Measurements from ENCODE around the gene HRK. TPM values are rescaled to one million over a fixed set of nuclear protein-coding genes. Genes with fewer than 3 reads are reported as not detected.
A peak's percentile ranks its signal among the peaks of the same experiment; 100 is the strongest.

HRK gene
- total and polyA plus RNA-seq, 3 experiments from 2014 or later, result not detected

GRCh38 chr12:116910645-116911451 lies 29.6 kb upstream of the HRK start, which contains the start of gene FBXW8:
TSS of gene FBXW8 (plus strand) at chr12:116910950. CDS start at chr12:116911038, 88 bp downstream.
- peaks cover 28 to 42% (median 39%) of the 10 kb centered on the region in 3 donors for H3K4me1 Mint-ChIP-seq
- H3K4me3 Mint-ChIP-seq, result peak within 1 kb of the TSS; percentile 88 to 97 (median 90)
- peak; percentile 51 to 69 (median 59) for DNase-seq
- H3K9me3 Mint-ChIP-seq, result no peaks in the 10 kb centered on the region
- ChIA-PET POLR2A (interaction anchor here (0.6 kb wide), 1 partner anchor 21 kb away, joined by 4 read pairs; no protein-coding TSS in a partner anchor), CTCF (no interaction called here)
- no peaks in the 10 kb centered on the region for H3K36me3 ChIP-seq (ENCODE audit: insufficient read depth, low read length)
- peaks cover 17% of the 10 kb centered on the region for H3K4me1 ChIP-seq (ENCODE audit: insufficient read depth, low read length)
- H3K27ac ChIP-seq (ENCODE audit: low read depth, low read length), result peak within 1 kb of the TSS; percentile 65
- peak within 1 kb of the TSS; percentile 91 for H3K4me3 ChIP-seq (ENCODE audit: low read length)
- peaks cover 5 to 7% of the 10 kb centered on the region in 2 donors for H3K27me3 Mint-ChIP-seq
- H3K27ac Mint-ChIP-seq, result peak within 1 kb of the TSS in 7 of 8 donors; percentile 75 to 94 (median 82)
- H3K36me3 Mint-ChIP-seq, result peaks cover 0 to 5% (median 0%) of the 10 kb centered on the region in 3 donors
- H3K9me3 ChIP-seq (ENCODE audit: low read length), result no peaks in the 10 kb centered on the region
- H3K27me3 ChIP-seq (ENCODE audit: insufficient read depth, low read length, poor library complexity, severe bottlenecking), result no peaks in the 10 kb centered on the region

DNA sequence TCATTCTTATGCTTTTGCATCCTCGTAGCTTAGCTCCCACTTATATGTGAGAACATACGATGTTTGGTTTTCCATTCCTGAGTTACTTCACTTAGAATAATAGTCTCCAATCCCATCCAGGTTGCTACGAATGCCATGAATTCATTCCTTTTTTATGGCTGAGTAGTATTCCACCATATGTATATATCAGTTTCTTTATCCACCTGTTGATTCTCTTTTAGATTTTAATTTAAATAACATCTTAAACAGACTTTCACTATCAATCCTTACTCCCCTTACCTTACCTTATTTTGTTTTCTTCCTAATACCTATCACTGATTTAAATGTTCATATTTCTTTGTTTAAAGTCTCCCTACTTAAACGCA lies 29.0 kb upstream of the HRK start:
- POLR2A ChIA-PET, result no interaction called here
- H3K9me3 Mint-ChIP-seq, result no peaks in the 10 kb centered on the region

DNA sequence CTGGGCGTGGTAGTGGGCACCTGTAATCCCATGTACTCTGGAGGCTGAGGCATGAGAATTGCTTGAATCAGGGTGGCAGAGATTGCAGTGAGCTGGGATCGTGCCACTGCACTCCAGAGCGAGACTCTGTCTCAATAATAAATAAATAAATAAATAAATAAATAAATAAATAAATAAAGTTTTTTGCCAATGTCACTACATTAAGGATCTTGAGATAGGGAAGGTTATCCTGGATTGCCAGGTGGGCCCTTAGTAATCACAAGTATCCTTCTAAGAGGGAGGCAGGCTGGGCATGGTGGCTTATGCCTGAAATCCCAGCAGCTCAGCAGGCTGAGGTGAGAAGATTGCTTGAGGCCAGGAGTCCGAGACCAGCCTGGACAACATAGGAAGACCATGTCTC lies 25.0 kb upstream of the HRK start:
- POLR2A ChIA-PET, result no interaction called here

More for the DNA sequence above, 29.0 kb upstream of the HRK start:
- Mint-ChIP-seq H3K4me3 (peak overlapping the region; percentile 88 to 97 (median 90)), H3K27ac (peak overlapping the region in 6 of 8 donors; percentile 76 to 94 (median 84)), H3K36me3 (peaks cover 0 to 5% (median 0%) of the 10 kb centered on the region in 3 donors), H3K27me3 (peaks cover 5 to 11% of the 10 kb centered on the region in 2 donors), H3K4me1 (peaks cover 26 to 37% (median 35%) of the 10 kb centered on the region in 3 donors)
- H3K9me3 ChIP-seq (ENCODE audit: low read length), result no peaks in the 10 kb centered on the region
- no peaks in the 10 kb centered on the region for H3K27me3 ChIP-seq (ENCODE audit: insufficient read depth, low read length, poor library complexity, severe bottlenecking)
- CTCF ChIA-PET, result no interaction called here
- H3K27ac ChIP-seq (ENCODE audit: low read depth, low read length), result peak overlapping the region; percentile 65
- peak overlapping the region; percentile 91 for H3K4me3 ChIP-seq (ENCODE audit: low read length)
- no peak for DNase-seq
- H3K4me1 ChIP-seq (ENCODE audit: insufficient read depth, low read length), result peaks cover 17% of the 10 kb centered on the region
- no peaks in the 10 kb centered on the region for H3K36me3 ChIP-seq (ENCODE audit: insufficient read depth, low read length)

GRCh38 chr12:116903818-116904217 lies 22.6 kb upstream of the HRK start:
- Mint-ChIP-seq H3K4me1 (no peaks in the 10 kb centered on the region), H3K27me3 (peaks cover 29 to 52% of the 10 kb centered on the region in 2 donors), H3K27ac (no peak overlapping the region), H3K36me3 (peaks cover 0 to 3% (median 3%) of the 10 kb centered on the region in 3 donors), H3K4me3 (no peak overlapping the region), H3K9me3 (peaks cover 0 to 3% (median 0%) of the 10 kb centered on the region in 5 donors)
- ChIA-PET POLR2A (no interaction called here), CTCF (no interaction called here)
- Histone ChIP-seq H3K36me3 (ENCODE audit: insufficient read depth, low read length) (no peaks in the 10 kb centered on the region), H3K9me3 (ENCODE audit: low read length) (no peaks in the 10 kb centered on the region), H3K4me1 (ENCODE audit: insufficient read depth, low read length) (no peaks in the 10 kb centered on the region), H3K27ac (ENCODE audit: low read depth, low read length) (no peak overlapping the region), H3K27me3 (ENCODE audit: insufficient read depth, low read length, poor library complexity, severe bottlenecking) (peaks cover 4% of the 10 kb centered on the region), H3K4me3 (ENCODE audit: low read length) (no peak overlapping the region)
- DNase-seq, result no peak

More for the DNA sequence above, 25.0 kb upstream of the HRK start:
- peaks cover 0 to 3% (median 0%) of the 10 kb centered on the region in 3 donors for H3K36me3 Mint-ChIP-seq
- no peak for DNase-seq
- no peak overlapping the region for H3K4me3 Mint-ChIP-seq
- no peaks in the 10 kb centered on the region for H3K9me3 ChIP-seq (ENCODE audit: low read length)
- no peak overlapping the region for H3K27ac Mint-ChIP-seq
- H3K4me3 ChIP-seq (ENCODE audit: low read length), result no peak overlapping the region
- CTCF ChIA-PET, result no interaction called here
- peaks cover under 1% of the 10 kb centered on the region for H3K4me1 ChIP-seq (ENCODE audit: insufficient read depth, low read length)
- H3K27me3 ChIP-seq (ENCODE audit: insufficient read depth, low read length, poor library complexity, severe bottlenecking), result peaks cover 4% of the 10 kb centered on the region
- peaks cover 4 to 7% (median 5%) of the 10 kb centered on the region in 3 donors for H3K4me1 Mint-ChIP-seq
- H3K36me3 ChIP-seq (ENCODE audit: insufficient read depth, low read length), result no peaks in the 10 kb centered on the region
- H3K27me3 Mint-ChIP-seq, result peaks cover 19 to 38% of the 10 kb centered on the region in 2 donors
- H3K9me3 Mint-ChIP-seq, result peaks cover 0 to 3% (median 0%) of the 10 kb centered on the region in 5 donors
- H3K27ac ChIP-seq (ENCODE audit: low read depth, low read length), result no peak overlapping the region

DNA sequence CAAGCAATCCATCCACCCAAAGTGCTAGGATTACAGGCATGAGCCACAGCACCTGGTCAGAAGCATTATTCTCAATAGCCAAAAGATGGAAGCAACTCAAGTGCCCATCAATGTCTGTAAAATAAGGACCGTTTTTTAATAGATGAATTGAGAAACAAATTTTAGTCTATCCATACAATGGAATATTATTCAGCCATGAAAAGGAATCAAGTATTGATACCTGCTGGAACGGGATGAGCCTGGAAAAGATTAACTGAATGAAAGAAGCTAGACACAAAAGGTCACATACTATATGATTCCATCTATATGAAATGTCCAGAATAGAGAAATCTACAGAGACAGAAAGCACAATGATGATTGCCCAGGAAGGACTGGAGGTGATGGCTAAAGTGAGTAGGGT lies 20.4 kb upstream of the HRK start:
- H3K9me3 Mint-ChIP-seq, result peaks cover 0 to 3% (median 0%) of the 10 kb centered on the region in 5 donors
- DNase-seq, result no peak
- H3K4me3 Mint-ChIP-seq, result no peak overlapping the region
- Histone ChIP-seq H3K4me3 (ENCODE audit: low read length) (no peak overlapping the region), H3K9me3 (ENCODE audit: low read length) (no peaks in the 10 kb centered on the region), H3K4me1 (ENCODE audit: insufficient read depth, low read length) (no peaks in the 10 kb centered on the region), H3K36me3 (ENCODE audit: insufficient read depth, low read length) (no peaks in the 10 kb centered on the region), H3K27me3 (ENCODE audit: insufficient read depth, low read length, poor library complexity, severe bottlenecking) (peaks cover 4% of the 10 kb centered on the region), H3K27ac (ENCODE audit: low read depth, low read length) (no peak overlapping the region)
- ChIA-PET CTCF (no interaction called here), POLR2A (no interaction called here)
- H3K4me1 Mint-ChIP-seq, result no peaks in the 10 kb centered on the region
- no peak overlapping the region for H3K27ac Mint-ChIP-seq
- H3K27me3 Mint-ChIP-seq, result peaks cover 32 to 63% of the 10 kb centered on the region in 2 donors
- H3K36me3 Mint-ChIP-seq, result peaks cover 0 to 3% (median 3%) of the 10 kb centered on the region in 3 donors

DNA sequence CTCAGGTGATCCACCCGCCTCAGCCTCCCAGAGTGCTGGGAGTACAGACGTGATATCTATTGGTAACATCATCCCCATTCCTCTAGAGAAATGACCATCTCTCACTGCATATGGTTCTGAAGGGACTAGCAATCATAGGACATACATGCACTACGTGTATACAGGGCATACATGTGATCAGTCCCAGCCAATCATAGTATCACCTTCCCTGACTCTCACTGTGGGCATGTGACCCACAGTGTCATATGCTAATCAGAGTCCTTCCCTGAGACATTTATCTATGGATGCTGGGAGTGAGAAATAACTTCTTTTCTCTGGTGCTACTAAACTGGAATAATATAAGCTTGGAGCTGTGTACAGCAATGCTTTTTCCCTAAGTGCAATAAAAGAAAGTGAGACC lies 17.4 kb upstream of the HRK start:
- H3K36me3 Mint-ChIP-seq, result peaks cover 0 to 3% (median 3%) of the 10 kb centered on the region in 3 donors
- H3K4me1 Mint-ChIP-seq, result no peaks in the 10 kb centered on the region
- DNase-seq, result no peak
- no peak overlapping the region for H3K27ac Mint-ChIP-seq
- H3K4me3 Mint-ChIP-seq, result no peak overlapping the region
- ChIA-PET CTCF (no interaction called here), POLR2A (no interaction called here)
- no peaks in the 10 kb centered on the region for H3K4me1 ChIP-seq (ENCODE audit: insufficient read depth, low read length)
- no peak overlapping the region for H3K27ac ChIP-seq (ENCODE audit: low read depth, low read length)
- H3K27me3 ChIP-seq (ENCODE audit: insufficient read depth, low read length, poor library complexity, severe bottlenecking), result peaks cover 4% of the 10 kb centered on the region
- H3K9me3 Mint-ChIP-seq, result peaks cover 0 to 3% (median 0%) of the 10 kb centered on the region in 5 donors
- H3K9me3 ChIP-seq (ENCODE audit: low read length), result no peaks in the 10 kb centered on the region
- peaks cover 28 to 57% of the 10 kb centered on the region in 2 donors for H3K27me3 Mint-ChIP-seq
- no peaks in the 10 kb centered on the region for H3K36me3 ChIP-seq (ENCODE audit: insufficient read depth, low read length)
- H3K4me3 ChIP-seq (ENCODE audit: low read length), result no peak overlapping the region

DNA sequence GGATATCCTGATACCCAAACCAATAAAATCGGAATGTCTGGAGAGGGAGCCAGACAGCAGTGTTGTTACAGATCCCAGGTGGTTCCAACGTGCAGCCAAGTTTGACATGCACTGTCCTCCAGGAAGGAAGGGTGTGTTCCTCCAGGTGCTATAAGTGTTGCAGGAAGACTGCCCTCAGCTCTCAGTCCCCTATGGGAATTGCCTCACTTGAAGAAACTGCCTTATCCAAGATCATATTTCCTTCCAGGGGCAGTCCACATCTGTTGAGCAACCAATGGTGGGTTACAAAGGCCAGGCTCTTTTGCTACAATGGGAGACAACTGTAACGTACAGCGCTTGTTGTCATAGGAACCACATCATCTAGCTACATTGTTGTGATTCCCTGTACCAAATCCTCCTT lies 16.2 kb upstream of the HRK start:
- Histone ChIP-seq H3K4me1 (ENCODE audit: insufficient read depth, low read length) (no peaks in the 10 kb centered on the region), H3K9me3 (ENCODE audit: low read length) (no peaks in the 10 kb centered on the region), H3K27ac (ENCODE audit: low read depth, low read length) (no peak overlapping the region), H3K4me3 (ENCODE audit: low read length) (no peak overlapping the region), H3K36me3 (ENCODE audit: insufficient read depth, low read length) (no peaks in the 10 kb centered on the region), H3K27me3 (ENCODE audit: insufficient read depth, low read length, poor library complexity, severe bottlenecking) (peaks cover 4% of the 10 kb centered on the region)
- Mint-ChIP-seq H3K27ac (peak overlapping the region in 1 of 8 donors; percentile 14), H3K9me3 (peaks cover 0 to 3% (median 0%) of the 10 kb centered on the region in 5 donors), H3K27me3 (peaks cover 26 to 53% of the 10 kb centered on the region in 2 donors), H3K36me3 (peaks cover 0 to 3% (median 3%) of the 10 kb centered on the region in 3 donors), H3K4me1 (no peaks in the 10 kb centered on the region), H3K4me3 (no peak overlapping the region)
- ChIA-PET CTCF (interaction anchor here (1.1 kb wide), 1 partner anchor 188 kb away, joined by 3 read pairs; no protein-coding TSS in a partner anchor), POLR2A (no interaction called here)
- no peak for DNase-seq

DNA sequence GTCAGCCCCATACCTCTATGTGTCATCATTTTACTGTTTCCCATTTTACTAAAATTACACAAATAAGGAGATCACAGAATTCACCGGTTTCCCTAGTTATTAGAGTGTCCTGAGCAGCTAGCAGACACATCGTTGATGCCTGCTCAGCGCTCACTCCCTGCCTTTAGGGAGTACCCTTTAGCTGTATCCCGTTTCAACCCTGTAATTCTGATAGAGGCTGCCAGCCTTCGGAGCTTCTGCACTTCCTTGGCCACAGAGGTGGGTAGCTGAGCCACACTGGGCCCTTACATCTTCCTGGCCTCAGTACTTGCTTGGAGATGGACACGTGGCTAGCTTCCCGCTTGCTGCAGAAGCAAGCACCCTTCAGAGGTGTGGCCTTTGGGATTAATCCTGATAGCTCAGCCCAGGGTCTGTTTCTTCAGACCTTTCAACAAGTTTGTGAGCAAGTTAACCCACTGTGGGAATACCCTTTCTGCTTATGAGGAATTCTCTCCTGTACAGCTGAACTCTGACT lies 15.2 kb upstream of the HRK start:
- no peaks in the 10 kb centered on the region for H3K36me3 ChIP-seq (ENCODE audit: insufficient read depth, low read length)
- H3K36me3 Mint-ChIP-seq, result peaks cover 0 to 3% (median 3%) of the 10 kb centered on the region in 3 donors
- ChIA-PET POLR2A (no interaction called here), CTCF (interaction anchor here (1.1 kb wide), 1 partner anchor 187 kb away, joined by 3 read pairs; no protein-coding TSS in a partner anchor)
- no peak overlapping the region for H3K4me3 ChIP-seq (ENCODE audit: low read length)
- no peaks in the 10 kb centered on the region for H3K9me3 ChIP-seq (ENCODE audit: low read length)
- H3K9me3 Mint-ChIP-seq, result peaks cover 0 to 3% (median 0%) of the 10 kb centered on the region in 5 donors
- no peak for DNase-seq
- H3K4me3 Mint-ChIP-seq, result no peak overlapping the region
- no peaks in the 10 kb centered on the region for H3K4me1 ChIP-seq (ENCODE audit: insufficient read depth, low read length)
- H3K27ac Mint-ChIP-seq, result no peak overlapping the region
- H3K27me3 ChIP-seq (ENCODE audit: insufficient read depth, low read length, poor library complexity, severe bottlenecking), result no peaks in the 10 kb centered on the region
- no peak overlapping the region for H3K27ac ChIP-seq (ENCODE audit: low read depth, low read length)
- H3K4me1 Mint-ChIP-seq, result no peaks in the 10 kb centered on the region
- peaks cover 23 to 43% of the 10 kb centered on the region in 2 donors for H3K27me3 Mint-ChIP-seq
